Hepatocyte (in vitro differentiated cells): ENCODE data around the gene LGALS4. TPM values are rescaled to one million over a fixed set of nuclear protein-coding genes. Genes with fewer than 3 reads are reported as not detected.
"Not testable (repeated sequence)": the region's sequence is repeated elsewhere in the genome, so short reads cannot be mapped to it uniquely, and the experiment has no call there.

Source experiments
- DNase-seq: peaks from one replicate; pipeline ENCODE4 v3.0.0-alpha.2; 2016; ENCODE audit warnings: low spot score
- H2AFZ ChIP-seq: fragments of 200-600 bp; sonication (generic); 2 replicates; pipeline ENCODE4 v1.6.0; 2016; ENCODE audit warnings: antibody characterized with exemption, mild to moderate bottlenecking
- H3K27ac ChIP-seq: fragments of 200-600 bp; sonication (generic); 2 replicates; pipeline ENCODE4 v1.5.1; 2016; ENCODE audit warnings: mild to moderate bottlenecking
- H3K27me3 ChIP-seq: fragments of 200-600 bp; sonication (generic); 2 replicates; pipeline ENCODE4 v1.6.1; 2016
- H3K36me3 ChIP-seq: fragments of 200-600 bp; sonication (generic); replicated peaks from 2 replicates; pipeline ENCODE4 v1.5.1; 2016; ENCODE audit warnings: low read depth; ENCODE audit not compliant: insufficient read depth
- H3K4me1 ChIP-seq: fragments of 200-600 bp; sonication (generic); 2 replicates; pipeline ENCODE4 v1.5.1; 2016; ENCODE audit warnings: mild to moderate bottlenecking, moderate library complexity; ENCODE audit not compliant: insufficient read depth
- H3K4me2 ChIP-seq: fragments of 200-600 bp; sonication (generic); 2 replicates; pipeline ENCODE4 v1.6.0; 2016
- H3K4me3 ChIP-seq: fragments of 200-600 bp; sonication (generic); 2 replicates; pipeline ENCODE4 v1.5.1; 2016; ENCODE audit warnings: mild to moderate bottlenecking
- H3K79me2 ChIP-seq: fragments of 200-600 bp; sonication (generic); 2 replicates; pipeline ENCODE4 v1.6.0; 2017; ENCODE audit warnings: mild to moderate bottlenecking
- H3K9me2 ChIP-seq: fragments of 200-600 bp; sonication (generic); replicated peaks from 2 replicates; pipeline ENCODE4 v1.6.0; 2017; ENCODE audit warnings: mild to moderate bottlenecking; ENCODE audit not compliant: insufficient read depth
- H3K9me3 ChIP-seq: fragments of 200-600 bp; sonication (generic); 2 replicates; pipeline ENCODE4 v1.5.1; 2016; ENCODE audit warnings: low read depth, mild to moderate bottlenecking
- H4K20me1 ChIP-seq: fragments of 200-600 bp; sonication (generic); 2 replicates; pipeline ENCODE4 v1.6.0; 2016; ENCODE audit warnings: mild to moderate bottlenecking; ENCODE audit not compliant: insufficient read depth, poor library complexity, severe bottlenecking
- CTCF ChIP-seq: fragments of 200-600 bp; sonication (generic); IDR thresholded peaks from 2 replicates; pipeline ENCODE4 v1.5.1; 2016; ENCODE audit warnings: antibody characterized with exemption, mild to moderate bottlenecking; ENCODE audit not compliant: poor library complexity
- EZH2 ChIP-seq: fragments of 200-600 bp; sonication (generic); IDR thresholded peaks from 2 replicates; pipeline ENCODE4 v1.6.1; 2016; ENCODE audit warnings: antibody characterized with exemption, mild to moderate bottlenecking, borderline replicate concordance
- EZH2phosphoT487 ChIP-seq: fragments of 200-600 bp; sonication (generic); IDR thresholded peaks from one replicate; pipeline ENCODE4 v1.6.1; 2018; ENCODE audit warnings: antibody characterized with exemption, mild to moderate bottlenecking, low read depth, moderate library complexity; ENCODE audit not compliant: unreplicated experiment, severe bottlenecking
- WGBS: methylation state at CpG from one replicate; pipeline ENCODE4 v1.1.6; 2016; ENCODE audit warnings: low lambda C conversion rate; ENCODE audit errors: missing lambda C conversion rate; 5-methylcytosine and 5-hydroxymethylcytosine counted together
- polyA plus RNA-seq: library from polyadenylated mRNA; unstranded; fragments of >200 nt; fragmentation: Nextera tagmentation; extraction: Ambion mirVana; gene quantifications from 2 replicates; pipeline ENCODE4 v1.2.1, GENCODE V29; 2016
- total RNA-seq: library from RNA; depleted of rRNA; stranded (reverse); fragments of >200 nt; gene quantifications from 2 replicates; pipeline ENCODE4 v1.2.3, GENCODE V29; 2014

The LGALS4 gene
- total and polyA plus RNA-seq, 2 experiments from 2014 or later, result 147 to 199 TPM

- DNase-seq, result no peak
- no peak overlapping the region for H3K27ac ChIP-seq
- H3K4me1 ChIP-seq, result no peaks in the 10 kb centered on the region
- H3K4me2 ChIP-seq, result no peak overlapping the region
- H3K4me3 ChIP-seq, result no peak overlapping the region
- H3K9me2 ChIP-seq, result no peaks in the 10 kb centered on the region
- no peaks in the 10 kb centered on the region for H3K9me3 ChIP-seq
- H3K27me3 ChIP-seq, result no peaks in the 10 kb centered on the region
- H3K36me3 ChIP-seq, result no peaks in the 10 kb centered on the region
- no peak overlapping the region for H2AFZ ChIP-seq
- no peaks in the 10 kb centered on the region for H4K20me1 ChIP-seq
- no peak for TF ChIP-seq EZH2phosphoT487
- no peaks in the 10 kb centered on the region for H3K79me2 ChIP-seq
- 81% methylated on average over 6 of the region's 7 CpGs for WGBS
These were observed 34.0 kb downstream of the LGALS4 start for GRCh38 chr19:38778733-38779132.

GRCh38 chr19:38774181-38774950 is 38.4 kb downstream of the LGALS4 start:
- H3K27me3 ChIP-seq, result no peaks in the 10 kb centered on the region
- 85% methylated on average over 13 of the region's 13 CpGs for WGBS
- TF ChIP-seq CTCF, result no peak
- no peak for TF ChIP-seq EZH2
- no peak for TF ChIP-seq EZH2phosphoT487
- H2AFZ ChIP-seq, result no peak overlapping the region
- no peak overlapping the region for H3K4me2 ChIP-seq
- H4K20me1 ChIP-seq, result no peaks in the 10 kb centered on the region
- H3K4me1 ChIP-seq, result no peaks in the 10 kb centered on the region
- no peak overlapping the region for H3K4me3 ChIP-seq
- no peak overlapping the region for H3K27ac ChIP-seq
- H3K79me2 ChIP-seq, result no peaks in the 10 kb centered on the region
- DNase-seq, result no peak
- no peaks in the 10 kb centered on the region for H3K9me3 ChIP-seq
- no peaks in the 10 kb centered on the region for H3K36me3 ChIP-seq
- no peaks in the 10 kb centered on the region for H3K9me2 ChIP-seq

GRCh38 chr19:38773469-38774177 is 39.1 kb downstream of the LGALS4 start, which contains the start of gene LGALS7:
TSS of gene LGALS7 (minus strand) at chr19:38773517. CDS start at chr19:38773492, 25 bp downstream.
- H3K79me2 ChIP-seq, result no peaks in the 10 kb centered on the region
- H3K9me2 ChIP-seq, result no peaks in the 10 kb centered on the region
- H4K20me1 ChIP-seq, result no peaks in the 10 kb centered on the region
- TF ChIP-seq EZH2phosphoT487 (no peak), EZH2 (no peak), CTCF (no peak)
- H3K27ac ChIP-seq, result no peak within 1 kb of the TSS
- no peaks in the 10 kb centered on the region for H3K9me3 ChIP-seq
- H3K4me3 ChIP-seq, result no peak within 1 kb of the TSS
- no peaks in the 10 kb centered on the region for H3K36me3 ChIP-seq
- 85% methylated on average over 10 of the region's 14 CpGs for WGBS
- no peaks in the 10 kb centered on the region for H3K27me3 ChIP-seq
- no peak within 1 kb of the TSS for H2AFZ ChIP-seq
- H3K4me2 ChIP-seq, result no peak within 1 kb of the TSS
- no peak for DNase-seq
- no peaks in the 10 kb centered on the region for H3K4me1 ChIP-seq

GRCh38 chr19:38771569-38771968 is 41.2 kb downstream of the LGALS4 start:
- H3K79me2 ChIP-seq, H3K27me3 ChIP-seq, H3K36me3 ChIP-seq, H4K20me1 ChIP-seq, H3K27ac ChIP-seq, H3K4me1 ChIP-seq, H3K4me2 ChIP-seq, H2AFZ ChIP-seq, H3K9me3 ChIP-seq, H3K4me3 ChIP-seq, DNase-seq, H3K9me2 ChIP-seq: not testable (repeated sequence)
- WGBS, result 77% methylated on average over 12 of the region's 30 CpGs

- H3K36me3 ChIP-seq, DNase-seq, H3K4me3 ChIP-seq, H3K4me1 ChIP-seq, H3K27ac ChIP-seq, H4K20me1 ChIP-seq, H2AFZ ChIP-seq, H3K4me2 ChIP-seq, H3K9me3 ChIP-seq, H3K9me2 ChIP-seq, H3K27me3 ChIP-seq, H3K79me2 ChIP-seq: not testable (repeated sequence)
- 60% methylated on average over 1 of the region's 22 CpGs for WGBS
These were observed 41.8 kb downstream of the LGALS4 start for GRCh38 chr19:38770949-38771275.

GRCh38 chr19:38770228-38770948 is 42.4 kb downstream of the LGALS4 start:
- not testable (repeated sequence) for H3K79me2 ChIP-seq, H3K36me3 ChIP-seq, H3K4me1 ChIP-seq, H3K27me3 ChIP-seq, H3K9me2 ChIP-seq, H4K20me1 ChIP-seq, H3K9me3 ChIP-seq, H3K27ac ChIP-seq, H3K4me3 ChIP-seq, DNase-seq
- WGBS, result 27% methylated on average over 3 of the region's 58 CpGs
- peak overlapping the region; percentile 69 for H3K4me2 ChIP-seq
- H2AFZ ChIP-seq, result peak overlapping the region; percentile 77
